Measurements from ENCODE around the gene WASHC4.
A peak's percentile ranks its signal among the peaks of the same experiment; 100 is the strongest.

Gene WASHC4, protein sequence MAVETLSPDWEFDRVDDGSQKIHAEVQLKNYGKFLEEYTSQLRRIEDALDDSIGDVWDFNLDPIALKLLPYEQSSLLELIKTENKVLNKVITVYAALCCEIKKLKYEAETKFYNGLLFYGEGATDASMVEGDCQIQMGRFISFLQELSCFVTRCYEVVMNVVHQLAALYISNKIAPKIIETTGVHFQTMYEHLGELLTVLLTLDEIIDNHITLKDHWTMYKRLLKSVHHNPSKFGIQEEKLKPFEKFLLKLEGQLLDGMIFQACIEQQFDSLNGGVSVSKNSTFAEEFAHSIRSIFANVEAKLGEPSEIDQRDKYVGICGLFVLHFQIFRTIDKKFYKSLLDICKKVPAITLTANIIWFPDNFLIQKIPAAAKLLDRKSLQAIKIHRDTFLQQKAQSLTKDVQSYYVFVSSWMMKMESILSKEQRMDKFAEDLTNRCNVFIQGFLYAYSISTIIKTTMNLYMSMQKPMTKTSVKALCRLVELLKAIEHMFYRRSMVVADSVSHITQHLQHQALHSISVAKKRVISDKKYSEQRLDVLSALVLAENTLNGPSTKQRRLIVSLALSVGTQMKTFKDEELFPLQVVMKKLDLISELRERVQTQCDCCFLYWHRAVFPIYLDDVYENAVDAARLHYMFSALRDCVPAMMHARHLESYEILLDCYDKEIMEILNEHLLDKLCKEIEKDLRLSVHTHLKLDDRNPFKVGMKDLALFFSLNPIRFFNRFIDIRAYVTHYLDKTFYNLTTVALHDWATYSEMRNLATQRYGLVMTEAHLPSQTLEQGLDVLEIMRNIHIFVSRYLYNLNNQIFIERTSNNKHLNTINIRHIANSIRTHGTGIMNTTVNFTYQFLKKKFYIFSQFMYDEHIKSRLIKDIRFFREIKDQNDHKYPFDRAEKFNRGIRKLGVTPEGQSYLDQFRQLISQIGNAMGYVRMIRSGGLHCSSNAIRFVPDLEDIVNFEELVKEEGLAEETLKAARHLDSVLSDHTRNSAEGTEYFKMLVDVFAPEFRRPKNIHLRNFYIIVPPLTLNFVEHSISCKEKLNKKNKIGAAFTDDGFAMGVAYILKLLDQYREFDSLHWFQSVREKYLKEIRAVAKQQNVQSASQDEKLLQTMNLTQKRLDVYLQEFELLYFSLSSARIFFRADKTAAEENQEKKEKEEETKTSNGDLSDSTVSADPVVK

DNA sequence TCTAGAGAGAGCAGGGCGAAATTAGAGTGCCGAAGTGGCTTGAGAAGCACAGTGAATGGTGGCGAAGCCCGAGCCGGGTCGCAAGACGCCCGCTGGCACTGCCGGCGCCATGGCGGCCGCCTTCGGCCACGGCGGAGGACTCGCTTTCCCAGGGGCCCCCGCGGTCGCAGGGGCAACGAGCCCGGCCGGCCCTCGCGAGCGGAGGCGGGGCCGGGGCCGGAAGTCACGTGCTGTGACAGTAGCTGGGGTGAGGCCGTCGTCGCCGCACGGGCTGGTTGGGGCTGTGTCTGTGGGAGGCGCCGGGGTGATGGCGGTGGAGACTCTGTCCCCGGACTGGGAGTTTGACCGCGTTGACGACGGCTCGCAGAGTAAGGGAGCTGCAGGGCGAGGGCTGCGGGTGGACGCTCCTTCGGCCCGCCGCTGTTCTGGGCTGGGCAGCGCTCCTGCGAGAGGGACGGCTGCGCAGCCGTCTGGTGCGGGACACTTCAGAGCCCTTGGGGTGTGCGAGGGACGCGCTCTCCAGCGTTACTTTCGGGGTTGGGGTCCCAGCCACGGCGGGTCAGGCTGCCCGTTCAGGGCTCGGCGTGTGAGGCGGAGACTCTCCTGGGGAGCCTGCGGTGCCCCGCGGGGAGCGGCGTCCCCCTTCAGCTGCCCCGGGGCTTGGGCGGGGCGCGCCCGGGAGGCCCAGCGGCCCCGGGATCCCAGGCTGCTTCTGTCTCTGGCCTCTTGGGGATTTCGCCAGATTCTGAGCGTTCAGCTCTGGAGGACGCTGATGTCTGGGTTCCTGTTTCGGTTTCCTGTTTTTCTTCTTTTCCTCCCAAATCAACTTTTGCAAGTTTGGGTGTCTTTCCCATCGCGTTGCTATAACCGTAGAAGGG, at the start of gene WASHC4:
Gene WASHC4, plus strand, starts transcription at position 238 of the 878 bp plus-strand sequence. Its CDS starts 70 bp downstream, at position 308.
- DNase-seq = peak; percentile 88

DNA sequence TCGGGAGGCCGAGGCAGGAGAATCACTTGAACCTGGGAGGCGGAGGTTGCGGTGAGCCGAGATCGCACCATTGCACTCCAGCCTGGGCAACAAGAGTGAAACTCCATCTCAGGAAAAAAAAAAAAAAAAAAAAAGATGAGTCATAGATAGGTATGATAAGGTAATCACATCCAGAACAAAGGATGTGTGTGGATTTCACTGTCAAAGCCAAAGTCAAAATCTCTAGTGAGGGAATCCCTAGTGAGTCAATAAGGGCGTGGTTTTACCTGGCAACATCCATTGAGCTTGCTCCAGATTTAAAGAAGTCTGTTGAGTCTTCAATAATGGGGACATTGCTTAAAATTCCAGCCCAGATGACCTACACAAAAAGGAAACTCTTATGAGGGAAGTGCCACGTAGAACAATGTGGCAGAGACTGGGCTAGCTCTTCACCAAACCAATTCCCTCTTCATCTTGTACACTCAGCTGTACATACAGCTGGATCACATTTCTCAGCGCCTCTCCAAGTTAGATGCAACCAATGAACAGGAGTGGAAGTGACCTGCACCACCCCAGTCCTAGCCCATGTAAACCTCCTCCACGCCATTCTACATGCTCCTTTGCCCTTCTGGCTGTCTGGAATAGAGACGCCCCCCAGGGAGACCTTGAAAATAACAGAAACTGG, 46.7 kb upstream of the WASHC4 start:
- no peak for DNase-seq

DNA sequence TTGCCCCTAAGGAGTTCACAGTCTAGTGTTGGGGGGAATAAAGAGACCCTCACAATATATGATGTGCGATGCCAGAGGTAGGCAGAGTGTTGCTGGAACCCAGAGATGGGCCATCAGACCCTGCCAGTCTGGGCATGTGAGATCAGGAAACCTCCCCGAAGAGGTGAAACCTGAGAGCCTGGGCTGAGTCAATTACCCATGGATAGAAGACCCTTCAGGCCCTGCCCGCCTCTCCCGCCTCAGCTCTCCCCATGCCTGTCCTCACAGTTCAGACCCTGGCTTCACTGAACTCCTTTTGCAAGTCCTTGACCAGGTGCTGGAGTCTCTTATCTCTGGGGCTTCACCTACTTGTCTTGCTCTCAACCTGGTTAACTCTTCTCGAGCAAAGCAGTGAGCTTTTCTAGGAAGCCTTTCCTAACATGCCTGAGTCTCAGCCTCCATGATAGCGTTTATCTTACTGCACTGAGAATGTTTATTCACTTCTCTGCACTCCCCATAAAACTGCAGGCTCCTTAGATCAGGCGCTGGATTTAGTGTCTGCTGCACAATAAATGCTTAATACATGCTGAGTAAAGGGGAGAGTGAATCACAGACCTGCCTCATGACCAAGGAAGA, 42.9 kb upstream of the WASHC4 start:
- DNase-seq = peak; percentile 93

DNA sequence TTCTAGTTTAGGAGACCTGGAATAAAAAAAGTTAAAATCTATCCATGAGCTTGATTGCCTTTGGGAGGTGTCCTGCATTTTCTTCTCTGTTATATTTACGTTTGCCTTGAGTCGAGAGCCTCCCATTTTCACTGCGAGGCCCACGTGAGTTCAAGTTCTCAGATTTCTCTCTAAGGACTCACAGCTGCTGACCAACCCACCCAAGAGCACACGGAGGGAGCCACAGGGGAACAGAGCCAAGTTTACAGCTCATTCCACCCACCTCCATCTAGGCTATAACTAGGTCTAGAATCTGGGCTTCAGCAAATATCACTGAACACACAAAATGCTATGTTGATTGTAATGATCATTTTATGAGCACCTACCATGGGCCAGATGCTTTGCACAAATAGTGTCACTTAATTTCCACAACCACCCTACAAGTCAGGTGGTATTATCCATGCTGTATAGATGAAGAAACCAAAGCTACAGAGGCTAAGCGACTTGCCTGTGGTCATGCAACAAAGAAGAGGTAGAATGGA, 40.0 kb upstream of the WASHC4 start:
- DNase-seq = no peak

DNA sequence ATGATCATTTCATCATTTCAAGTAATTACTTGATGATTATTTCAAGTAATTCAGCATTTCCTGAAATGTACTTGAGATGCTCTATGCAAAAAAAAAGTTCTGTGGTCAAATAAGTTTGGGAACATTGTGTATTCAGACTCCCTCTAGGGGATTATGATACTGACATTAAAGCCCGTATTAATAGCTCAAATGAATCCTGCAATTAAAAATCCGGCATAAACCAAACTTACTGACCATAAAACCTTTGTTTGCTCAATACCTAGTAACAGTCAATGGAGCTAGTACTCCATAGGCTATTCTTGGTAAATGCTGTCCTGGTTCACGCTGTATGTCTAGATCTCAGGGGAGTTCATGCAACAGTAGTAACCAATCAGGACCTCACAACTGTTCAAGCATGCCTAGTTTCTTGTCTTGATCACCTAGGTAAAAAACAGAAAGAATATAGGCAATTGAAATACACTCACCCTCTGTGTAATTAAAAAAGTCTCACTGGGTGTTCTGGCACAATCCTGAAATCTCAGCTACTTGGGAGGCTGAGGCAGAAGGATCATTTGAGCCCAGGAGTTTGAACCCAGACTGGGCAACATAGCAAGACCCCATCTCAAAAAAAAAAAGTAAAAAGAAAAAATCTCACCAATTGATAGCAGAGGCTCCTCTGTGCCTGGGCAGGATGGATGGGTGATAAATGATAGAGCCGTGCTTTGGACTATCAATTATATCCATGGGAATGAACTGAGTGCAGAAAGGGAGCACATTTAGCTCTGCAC, 37.4 kb upstream of the WASHC4 start:
- DNase-seq = no peak

DNA sequence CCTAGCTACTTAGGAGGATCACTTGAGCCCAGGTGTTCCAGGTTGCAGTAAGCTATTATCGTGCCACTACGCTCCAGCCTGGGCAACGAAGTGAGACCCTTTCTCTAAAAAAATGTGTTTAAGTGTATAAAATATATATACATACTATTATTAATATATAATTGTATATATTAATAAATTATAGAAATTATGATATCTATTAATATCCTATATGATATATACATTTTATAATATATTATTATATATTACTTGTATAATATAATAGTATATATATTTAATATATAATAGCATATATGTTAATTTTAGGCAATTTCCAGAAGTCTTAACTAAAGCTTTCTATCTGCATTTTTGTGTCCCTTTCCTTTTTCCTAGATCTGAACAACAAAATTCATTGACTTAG, 35.5 kb upstream of the WASHC4 start:
- no peak for DNase-seq

DNA sequence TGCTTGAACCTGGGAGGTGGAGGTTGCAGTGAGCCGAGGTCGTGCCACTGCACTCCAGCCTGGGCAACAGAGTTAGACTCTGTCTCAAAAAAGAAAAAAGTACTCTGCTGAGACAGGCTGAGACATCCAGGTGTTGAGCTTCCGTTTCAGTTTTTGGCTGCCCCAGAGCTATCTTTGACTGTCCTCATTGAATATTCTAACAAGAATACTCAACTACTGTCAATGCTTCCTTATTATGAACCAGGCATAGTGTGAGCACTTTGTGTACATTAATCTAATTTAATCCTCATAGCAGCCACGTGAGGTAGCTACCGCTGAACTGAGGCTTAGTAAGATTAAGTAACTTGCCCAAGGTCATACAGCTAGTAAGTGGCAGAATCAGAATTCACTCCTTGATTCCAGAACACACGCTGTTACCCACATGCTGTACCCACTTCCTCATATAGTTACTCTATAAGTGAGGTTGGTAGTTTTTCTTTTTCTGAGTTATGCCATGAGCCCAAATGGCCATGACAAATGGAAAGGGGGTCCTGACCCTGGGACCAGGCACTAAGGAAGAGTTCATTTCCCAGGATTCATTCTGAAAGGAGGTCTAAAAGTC, 34.5 kb upstream of the WASHC4 start:
- no peak for DNase-seq

DNA sequence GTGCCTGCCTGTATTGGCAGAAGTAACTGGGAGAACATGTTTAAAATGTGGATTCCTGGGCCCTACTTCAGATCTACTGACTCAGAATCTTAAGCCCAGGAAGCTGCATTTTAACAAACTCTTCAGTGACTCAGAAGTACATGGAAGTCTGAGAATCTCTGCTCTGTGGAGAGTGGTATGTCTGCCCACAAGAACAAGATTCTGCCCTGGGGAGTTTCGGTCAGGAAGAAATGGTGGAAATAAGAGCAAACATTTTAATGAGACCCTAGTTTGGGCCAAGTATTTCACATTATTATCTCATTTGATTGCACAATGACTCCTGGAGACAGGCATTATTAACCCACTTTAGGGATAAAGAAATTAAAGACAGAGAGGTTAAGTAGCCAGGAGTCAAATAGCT, 31.4 kb upstream of the WASHC4 start:
- no peak for DNase-seq

DNA sequence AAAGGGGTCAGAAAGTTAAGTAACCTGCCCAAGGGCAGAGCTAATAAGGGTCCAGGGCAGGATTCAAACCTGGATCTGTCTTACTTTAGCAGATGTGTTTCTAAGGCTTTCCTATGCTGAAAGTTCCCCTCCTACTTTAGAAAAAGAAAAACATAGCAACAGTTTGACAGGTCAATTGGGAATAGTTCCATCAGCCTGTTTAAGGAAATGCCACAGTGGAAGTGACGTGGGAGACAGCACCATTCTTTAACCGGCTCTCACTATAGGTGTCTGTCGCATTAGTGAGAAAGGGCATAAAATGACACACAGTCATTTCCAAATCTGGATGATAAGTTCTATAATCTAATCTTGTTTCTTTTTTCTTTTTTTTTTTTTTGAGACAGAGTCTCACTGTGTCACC, 30.6 kb upstream of the WASHC4 start:
- no peak for DNase-seq

DNA sequence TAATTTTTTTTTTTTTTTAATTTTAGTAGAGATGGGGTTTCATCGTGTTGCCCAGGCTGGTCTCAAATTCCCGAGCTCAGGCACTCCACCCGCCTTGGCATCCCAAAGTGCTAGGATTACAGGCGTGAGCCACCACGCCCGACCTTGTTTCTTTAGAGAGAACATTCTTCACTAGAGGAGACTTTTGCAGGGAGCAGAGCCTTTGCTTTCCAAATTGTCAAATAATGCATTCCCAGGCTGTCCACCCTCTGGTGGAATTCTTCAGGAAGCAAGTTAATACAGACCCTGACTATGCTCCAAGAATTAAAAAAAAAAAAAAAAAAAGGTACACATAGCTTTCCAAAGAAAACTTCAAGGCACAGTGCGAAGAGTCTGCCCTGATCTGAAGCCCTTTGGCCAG, 30.1 kb upstream of the WASHC4 start:
- DNase-seq = no peak

DNA sequence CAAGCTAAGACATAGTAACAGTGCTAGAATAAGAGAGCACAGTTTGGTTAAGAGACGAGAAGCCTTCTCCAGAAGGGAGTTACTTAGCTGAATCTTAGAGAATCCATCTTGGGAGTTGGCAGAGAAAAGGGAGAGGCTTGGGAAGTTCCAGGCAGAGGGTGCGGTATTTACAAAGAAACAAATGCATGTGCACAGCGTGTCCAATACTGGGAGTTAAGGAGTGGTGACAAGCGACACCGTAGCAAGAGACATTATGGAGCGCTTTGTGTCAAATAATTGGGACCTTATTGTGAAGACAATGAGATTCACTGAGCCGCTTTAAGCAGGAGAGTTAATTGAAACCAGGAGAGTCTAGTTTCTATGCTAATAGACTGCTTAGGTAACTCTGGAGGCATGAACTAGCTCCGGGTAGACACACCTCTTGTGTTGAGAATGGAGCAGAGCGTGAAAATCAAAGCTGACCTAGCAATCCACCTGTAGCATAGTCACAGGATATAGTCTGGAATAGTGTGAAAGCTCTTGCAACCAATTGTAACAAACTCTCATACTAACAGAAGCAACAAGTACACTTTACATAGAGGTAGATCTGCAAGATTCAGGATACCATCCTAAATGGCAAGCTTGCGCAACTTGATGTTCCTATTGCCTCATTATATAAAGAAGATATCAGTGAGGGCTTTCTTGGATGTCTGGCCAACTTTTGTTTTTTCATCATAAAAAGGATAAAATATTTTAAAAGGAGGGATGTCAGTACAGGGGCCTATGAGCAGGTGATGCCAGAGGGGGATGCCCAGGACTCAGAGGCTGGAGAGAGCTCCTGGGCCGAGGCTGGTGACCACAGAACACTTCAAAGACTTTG, 28.6 kb upstream of the WASHC4 start:
- DNase-seq = no peak

DNA sequence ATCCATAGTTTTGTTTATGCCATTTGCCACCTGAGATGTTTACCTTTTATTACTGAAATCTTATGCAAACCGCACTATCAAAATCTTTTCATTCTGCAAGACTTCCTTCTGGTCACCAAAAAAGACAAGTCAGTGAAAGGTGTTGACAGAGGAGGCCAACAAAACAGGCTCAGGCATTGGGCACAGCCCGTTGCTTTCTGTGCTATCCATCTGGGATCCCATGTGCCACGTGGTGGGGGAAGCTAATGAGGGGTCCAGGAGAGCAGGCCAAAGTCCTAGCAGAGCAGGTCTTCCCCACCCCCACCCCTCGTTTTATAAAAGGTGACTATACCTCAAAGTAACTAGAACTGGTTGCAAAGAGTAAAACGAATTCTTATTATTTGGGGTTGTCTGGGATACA, 24.5 kb upstream of the WASHC4 start:
- no peak for DNase-seq

DNA sequence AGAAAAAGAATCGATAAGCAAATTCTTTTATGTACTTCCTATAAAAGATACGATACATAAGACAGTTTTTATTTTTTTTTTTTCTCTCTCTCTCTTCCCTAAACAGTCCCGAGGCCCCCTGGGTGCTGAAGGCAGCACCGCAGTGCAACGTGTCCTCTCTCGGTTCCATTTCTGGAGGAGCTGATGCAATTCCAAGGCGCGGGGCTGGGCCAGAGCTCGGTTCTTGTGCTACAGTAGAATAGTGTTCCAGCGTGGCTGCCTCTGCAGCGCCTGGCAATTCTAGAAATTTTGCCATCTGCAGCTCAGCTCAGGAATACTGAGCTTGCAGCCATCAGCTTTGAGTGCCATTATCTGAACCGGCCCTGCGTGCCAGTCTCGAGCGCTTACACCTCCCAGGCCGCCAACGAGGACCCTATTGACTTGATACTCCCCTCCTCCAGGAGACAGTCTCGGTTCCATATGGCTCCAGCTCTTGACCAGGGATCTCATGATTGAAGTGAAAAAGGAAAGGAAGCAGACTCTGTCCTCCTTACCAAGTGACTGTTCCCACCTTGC, 23.9 kb upstream of the WASHC4 start:
- peak; percentile 77 for DNase-seq

DNA sequence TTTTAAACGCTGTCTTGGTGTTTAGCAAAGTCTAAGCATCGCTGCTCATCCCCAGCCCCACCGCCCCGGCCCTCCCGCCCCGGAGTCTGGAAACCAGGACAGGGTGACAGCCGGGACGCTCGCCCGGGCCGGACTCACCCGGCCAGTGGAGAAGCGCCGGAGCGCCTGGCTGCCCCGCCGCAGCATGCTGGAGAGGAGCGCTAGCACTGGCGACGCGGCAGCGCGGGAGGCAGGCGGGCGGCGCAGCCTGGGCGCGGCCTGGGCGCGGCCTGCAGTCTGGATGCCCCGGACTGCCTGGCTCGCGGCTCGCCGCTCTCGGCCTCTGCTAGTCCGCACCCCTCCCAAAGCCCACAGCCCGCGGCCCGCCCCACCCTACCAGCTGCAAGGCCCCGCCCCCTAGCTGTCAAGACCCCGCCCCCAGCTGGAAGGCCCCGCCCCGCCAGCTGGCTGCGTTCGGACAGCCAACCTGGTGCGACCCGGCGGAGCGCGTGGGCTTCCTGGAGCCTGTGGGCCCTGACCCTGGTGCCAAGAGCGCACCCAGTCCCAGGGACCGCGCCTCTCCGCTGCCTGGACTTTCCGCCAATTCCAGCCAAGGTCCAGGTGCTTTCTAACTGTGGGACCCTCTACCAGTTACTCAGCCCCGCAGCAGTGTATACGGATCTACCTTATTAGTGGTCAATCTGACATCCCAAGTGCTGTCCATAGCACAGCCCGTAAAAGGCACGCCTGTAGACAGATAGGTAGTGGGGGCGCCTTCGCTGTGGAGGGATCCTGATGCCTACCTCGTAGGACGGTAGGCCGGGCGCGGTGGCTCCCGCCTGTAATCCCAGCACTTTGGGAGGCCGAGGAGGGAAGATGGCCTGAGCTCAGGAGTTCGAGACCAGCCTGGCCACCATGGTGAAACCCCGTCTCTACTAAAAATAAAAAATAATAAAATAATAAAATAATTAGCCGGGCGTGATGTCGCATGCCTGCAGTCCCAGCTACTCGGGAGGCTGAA, 23.0 kb upstream of the WASHC4 start, which contains the start of gene ALDH1L2:
Gene ALDH1L2, minus strand, starts transcription at position 208 of the 1,000 bp plus-strand sequence. Its CDS starts 22 bp downstream, at position 186.
- peak; percentile 35 for DNase-seq

DNA sequence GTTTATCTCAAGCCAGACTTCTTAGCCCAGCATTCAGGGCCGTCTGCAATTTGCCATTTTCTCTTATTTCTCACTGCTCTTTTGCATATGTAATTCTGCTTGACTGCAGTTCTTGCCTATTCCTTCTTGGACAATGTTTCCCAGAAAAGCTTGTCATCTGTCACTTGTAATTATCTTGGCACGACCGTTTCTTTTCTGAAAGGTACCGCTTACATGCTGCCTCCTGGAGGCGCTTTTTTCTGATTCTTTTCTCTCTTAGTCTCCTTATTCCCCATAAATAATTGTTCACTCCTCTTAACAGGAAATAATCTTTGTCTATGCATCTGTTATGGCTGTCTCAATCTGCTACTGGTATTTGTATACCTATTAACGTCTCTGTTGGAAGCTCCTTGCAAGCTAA, 22.0 kb upstream of the WASHC4 start:
- DNase-seq = no peak

DNA sequence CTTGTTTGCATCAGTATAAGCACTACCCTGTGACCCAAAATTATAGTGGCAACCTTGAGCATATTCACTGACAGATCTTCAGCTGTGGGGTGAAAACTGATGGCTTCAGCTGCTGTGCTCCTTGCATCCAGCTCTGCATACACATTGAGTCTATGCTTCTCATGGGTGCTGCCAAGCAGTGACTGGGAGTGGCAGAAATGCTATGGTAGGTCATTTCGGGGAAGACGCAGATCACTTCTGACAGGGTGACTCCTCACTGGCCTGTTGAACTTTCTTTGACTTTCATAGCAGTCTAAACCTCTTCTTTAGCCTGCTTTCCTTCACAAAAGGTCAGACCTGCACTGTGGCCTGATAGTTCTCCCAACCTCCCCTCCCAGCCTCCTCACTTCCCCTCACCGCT, 17.7 kb upstream of the WASHC4 start:
- no peak for DNase-seq

DNA sequence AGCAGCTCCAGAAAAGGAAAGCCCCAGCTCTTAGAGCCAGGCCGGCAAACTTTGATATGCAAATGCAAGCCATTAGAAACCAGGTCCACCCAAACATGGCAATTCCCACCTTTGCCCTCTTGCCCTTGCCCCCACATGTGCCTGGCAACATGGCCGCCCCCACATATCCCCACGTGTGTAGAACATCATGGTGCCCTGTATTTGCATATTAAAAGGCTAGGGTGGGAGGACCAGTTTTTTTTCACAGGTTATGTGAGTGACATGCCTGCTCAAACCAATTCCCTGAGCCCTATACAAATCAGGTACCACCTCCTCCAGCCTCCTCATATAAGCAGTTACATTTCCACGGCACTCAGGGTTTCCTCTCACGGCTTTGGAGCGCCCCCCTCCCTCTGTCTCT, 17.2 kb upstream of the WASHC4 start:
- no peak for DNase-seq
